Activated CD4-positive, alpha-beta T cell treated with anti-CD3 and anti-CD28 coated beads, Interleukin-2, amount 10 ng/mL, durations not matched to agents 24 days and 14 days (primary cell): Measurements from ENCODE around the gene SPDYC. TPM values are rescaled to one million over a fixed set of nuclear protein-coding genes. Genes with fewer than 3 reads are reported as not detected.

Experiments used
- DNase-seq: peaks from one replicate; pipeline ENCODE4 v3.0.0; 2022
- H3K27ac Mint-ChIP-seq: one replicate; pipeline ENCODE4 v1.8.0; 2022; ENCODE audit warnings: mild to moderate bottlenecking, mixed read lengths
- H3K27me3 Mint-ChIP-seq: one replicate; pipeline ENCODE4 v1.8.0; 2022; ENCODE audit warnings: mixed read lengths
- H3K36me3 Mint-ChIP-seq: one replicate; pipeline ENCODE4 v1.8.0; 2022; ENCODE audit warnings: low read depth, mild to moderate bottlenecking, mixed read lengths
- H3K4me1 Mint-ChIP-seq: one replicate; pipeline ENCODE4 v1.8.0; 2021; ENCODE audit warnings: mixed read lengths
- H3K4me3 Mint-ChIP-seq: one replicate; pipeline ENCODE4 v1.8.0; 2022; ENCODE audit warnings: mild to moderate bottlenecking, moderate library complexity, mixed read lengths
- H3K9me3 Mint-ChIP-seq: one replicate; pipeline ENCODE4 v1.8.0; 2021; ENCODE audit warnings: mixed read lengths
- intact Hi-C: fragments of 100-400 bp; cut with micrococcal nuclease; formaldehyde crosslinking; loops from one replicate; pipeline ENCODE4 v1.15.1; 2023
- total RNA-seq: library from RNA; stranded (reverse); gene quantifications from 2 replicates; pipeline ENCODE4 v1.2.3, GENCODE V29; 2022

SPDYC gene
- total RNA-seq, 1 donor from 2014 or later = not detected

- H3K27ac Mint-ChIP-seq = no peak overlapping the region
- H3K27me3 Mint-ChIP-seq = peaks cover 10% of the 10 kb centered on the region
- DNase-seq = no peak
- intact Hi-C loops = no loop called here
- H3K4me3 Mint-ChIP-seq = no peak overlapping the region
- H3K36me3 Mint-ChIP-seq = peaks cover under 1% of the 10 kb centered on the region
- no peaks in the 10 kb centered on the region for H3K9me3 Mint-ChIP-seq
- H3K4me1 Mint-ChIP-seq = peaks cover 14% of the 10 kb centered on the region
These were observed 51.0 kb downstream of the SPDYC start for GRCh38 chr11:65221026-65221425.

Other genes with a start within 250 kb of the SPDYC start
- 11.4 and 16.7 TPM in 2 replicates for gene PPP2R5B, start 245.5 kb upstream of the SPDYC start, total RNA-seq
- not detected in 2 replicates for gene GPHA2, start 234.3 kb upstream of the SPDYC start, total RNA-seq
- gene MAJIN, start 198.1 kb upstream of the SPDYC start, total RNA-seq = 0.71 TPM in 1 of 2 replicates, not detected in the other
- gene BATF2, start 173.3 kb upstream of the SPDYC start, total RNA-seq = 0.09 TPM in 1 of 2 replicates, not detected in the other
- gene ARL2, start 156.1 kb upstream of the SPDYC start, total RNA-seq = 78.8 and 87.9 TPM in 2 replicates
- gene SNX15, start 142.8 kb upstream of the SPDYC start, total RNA-seq = 15.9 and 17.9 TPM in 2 replicates
- gene SAC3D1, start 129.0 kb upstream of the SPDYC start, total RNA-seq = 16.3 and 18.0 TPM in 2 replicates
- gene NAALADL1, start 111.7 kb upstream of the SPDYC start, total RNA-seq = 12.5 and 13.0 TPM in 2 replicates
- 94.4 and 95.1 TPM in 2 replicates for gene CDCA5, start 86.2 kb upstream of the SPDYC start, total RNA-seq
- gene ZFPL1, start 86.0 kb upstream of the SPDYC start, total RNA-seq = 33.3 and 34.7 TPM in 2 replicates
- gene VPS51, start 74.0 kb upstream of the SPDYC start, total RNA-seq = 127 and 136 TPM in 2 replicates
- gene TM7SF2, start 58.4 kb upstream of the SPDYC start, total RNA-seq = 28.2 and 28.9 TPM in 2 replicates
- 17.1 and 18.1 TPM in 2 replicates for gene ZNHIT2, start 52.5 kb upstream of the SPDYC start, total RNA-seq
- gene FAU, start 48.1 kb upstream of the SPDYC start, total RNA-seq = 1,048 and 1,049 TPM in 2 replicates
- gene MRPL49, start 47.9 kb upstream of the SPDYC start, total RNA-seq = 78.1 and 81.4 TPM in 2 replicates
- 36.9 and 39.0 TPM in 2 replicates for gene SYVN1, start 35.7 kb upstream of the SPDYC start, total RNA-seq
- 87.1 and 96.5 TPM in 2 replicates for gene CAPN1, start 11.7 kb downstream of the SPDYC start, total RNA-seq
- gene POLA2, start 91.7 kb downstream of the SPDYC start, total RNA-seq = 77.4 and 82.8 TPM in 2 replicates
- gene CDC42EP2, start 144.6 kb downstream of the SPDYC start, total RNA-seq = 3.0 and 3.4 TPM in 2 replicates
- gene DPF2, start 163.6 kb downstream of the SPDYC start, total RNA-seq = 76.6 and 81.0 TPM in 2 replicates
- 1.2 and 1.6 TPM in 2 replicates for gene TIGD3, start 184.5 kb downstream of the SPDYC start, total RNA-seq
- 15.5 and 16.8 TPM in 2 replicates for gene SLC25A45, start 212.4 kb downstream of the SPDYC start, total RNA-seq
- gene FRMD8, start 216.4 kb downstream of the SPDYC start, total RNA-seq = 46.7 and 46.8 TPM in 2 replicates